H9 (cell line): Measurements from ENCODE around the gene INO80. TPM values are rescaled to one million over a fixed set of nuclear protein-coding genes. Genes with fewer than 3 reads are reported as not detected.

Experiments
- DNase-seq: peaks from one replicate; pipeline ENCODE4 v3.0.0-alpha.2; 2017
- H2AFZ ChIP-seq: one replicate; pipeline ENCODE4 v1.6.1; 2013; ENCODE audit warnings: mild to moderate bottlenecking, low read length, control low read depth, moderate library complexity
- H2AK5ac ChIP-seq: 2 replicates; pipeline ENCODE4 v1.6.1; 2013; ENCODE audit warnings: low read length, control low read depth, mixed read lengths; ENCODE audit not compliant: insufficient read length
- H2BK120ac ChIP-seq: one replicate; pipeline ENCODE4 v1.6.1; 2013; ENCODE audit warnings: low read depth, mild to moderate bottlenecking, low read length, control low read depth, inconsistent platforms; ENCODE audit not compliant: poor library complexity, severe bottlenecking
- H2BK12ac ChIP-seq: 2 replicates; pipeline ENCODE4 v1.6.1; 2013; ENCODE audit warnings: low read length, control low read depth, mixed read lengths, low read depth; ENCODE audit not compliant: insufficient read length
- H2BK15ac ChIP-seq: 2 replicates; pipeline ENCODE4 v1.6.1; 2013; ENCODE audit warnings: low read depth, low read length, control low read depth
- H2BK20ac ChIP-seq: one replicate; pipeline ENCODE4 v1.6.1; 2013; ENCODE audit warnings: low read depth, mild to moderate bottlenecking, low read length, control low read depth, inconsistent platforms; ENCODE audit not compliant: poor library complexity, severe bottlenecking
- H2BK5ac ChIP-seq: 2 replicates; pipeline ENCODE4 v1.6.1; 2013; ENCODE audit warnings: low read length, control low read depth, mixed read lengths; ENCODE audit not compliant: insufficient read length
- H3K14ac ChIP-seq: 2 replicates; pipeline ENCODE4 v1.6.1; 2013; ENCODE audit warnings: low read length, control low read depth; ENCODE audit not compliant: insufficient read depth
- H3K18ac ChIP-seq: 2 replicates; pipeline ENCODE4 v1.6.1; 2013; ENCODE audit warnings: low read depth, mild to moderate bottlenecking, mixed read lengths, low read length, control low read depth; ENCODE audit not compliant: insufficient read length
- H3K23ac ChIP-seq: 2 replicates; pipeline ENCODE4 v1.6.1; 2013; ENCODE audit warnings: low read length, control low read depth, mixed read lengths, low read depth; ENCODE audit not compliant: insufficient read length
- H3K23me2 ChIP-seq: 2 replicates; pipeline ENCODE4 v1.6.1; 2013; ENCODE audit warnings: low read depth, mild to moderate bottlenecking, mixed read lengths, low read length, control low read depth; ENCODE audit not compliant: insufficient read length, poor library complexity, severe bottlenecking
- H3K27ac ChIP-seq: 2 replicates; pipeline ENCODE4 v1.5.1; 2013; ENCODE audit warnings: low read length, control low read depth, mixed read lengths, low read depth; ENCODE audit not compliant: insufficient read length
- H3K27me3 ChIP-seq: 2 replicates; pipeline ENCODE4 v1.6.1; 2013; ENCODE audit warnings: low read length, control low read depth, inconsistent platforms; ENCODE audit not compliant: insufficient read depth
- H3K4ac ChIP-seq: 2 replicates; pipeline ENCODE4 v1.6.1; 2013; ENCODE audit warnings: low read depth, mild to moderate bottlenecking, control low read depth, inconsistent platforms, low read length, moderate library complexity
- H3K4me1 ChIP-seq: 2 replicates; pipeline ENCODE4 v1.6.1; 2013; ENCODE audit warnings: low read length, control low read depth, inconsistent platforms; ENCODE audit not compliant: insufficient read depth
- H3K4me2 ChIP-seq: 2 replicates; pipeline ENCODE4 v1.6.1; 2013; ENCODE audit warnings: low read length, control low read depth, mixed read lengths; ENCODE audit not compliant: insufficient read length, insufficient read depth
- H3K56ac ChIP-seq: 2 replicates; pipeline ENCODE4 v1.6.1; 2013; ENCODE audit warnings: low read depth, mild to moderate bottlenecking, mixed read lengths, low read length, control low read depth; ENCODE audit not compliant: insufficient read length
- H3K79me1 ChIP-seq: 2 replicates; pipeline ENCODE4 v1.6.1; 2013; ENCODE audit warnings: low read depth, mild to moderate bottlenecking, moderate library complexity, low read length, control low read depth, inconsistent platforms; ENCODE audit not compliant: insufficient read depth, poor library complexity, severe bottlenecking
- H3K79me2 ChIP-seq: 2 replicates; pipeline ENCODE4 v1.6.1; 2013; ENCODE audit warnings: low read length, control low read depth, inconsistent platforms; ENCODE audit not compliant: insufficient read depth
- H3K9ac ChIP-seq: 2 replicates; pipeline ENCODE4 v1.6.1; 2013; ENCODE audit warnings: low read length, control low read depth, mixed read lengths; ENCODE audit not compliant: insufficient read length; ENCODE audit errors: extremely low read depth
- H3K9me3 ChIP-seq: one replicate; pipeline ENCODE4 v1.6.1; 2013; ENCODE audit warnings: low read depth, low read length, inconsistent platforms; ENCODE audit not compliant: control insufficient read depth
- H3T11ph ChIP-seq: one replicate; pipeline ENCODE4 v1.6.1; 2013; ENCODE audit warnings: mild to moderate bottlenecking, low read length, control low read depth, inconsistent platforms
- H4K20me1 ChIP-seq: one replicate; pipeline ENCODE4 v1.6.1; 2013; ENCODE audit not compliant: control insufficient read depth, insufficient read length, insufficient read depth
- H4K5ac ChIP-seq: 2 replicates; pipeline ENCODE4 v1.6.1; 2013; ENCODE audit warnings: low read depth, mild to moderate bottlenecking, mixed read lengths, low read length, control low read depth; ENCODE audit not compliant: insufficient read length
- H4K8ac ChIP-seq: replicated peaks from 2 replicates; pipeline ENCODE4 v1.6.1; 2013; ENCODE audit warnings: low read length, control low read depth, mixed read lengths, low read depth; ENCODE audit not compliant: insufficient read length
- H4K91ac ChIP-seq: 2 replicates; pipeline ENCODE4 v1.6.1; 2013; ENCODE audit warnings: low read depth, mild to moderate bottlenecking, moderate library complexity, mixed read lengths, low read length, control low read depth; ENCODE audit not compliant: insufficient read length
- H3K27ac Mint-ChIP-seq, 3 experiments: 2 replicates in 2 of 3; 3 replicates in 1 of 3; pipeline ENCODE4 v1.8.0; 2020 to 2021; ENCODE audit warnings: mixed read lengths in 3 of 3, mild to moderate bottlenecking in 1 of 3, moderate library complexity in 1 of 3
- H3K27me3 Mint-ChIP-seq: 2 replicates; pipeline ENCODE4 v1.8.0; 2021; ENCODE audit warnings: low read depth, mild to moderate bottlenecking, moderate library complexity, mixed read lengths
- H3K36me3 Mint-ChIP-seq, 3 experiments: 2 replicates in 2 of 3; 3 replicates in 1 of 3; pipeline ENCODE4 v1.8.0; 2020 to 2021; ENCODE audit warnings: low read depth in 3 of 3, mixed read lengths in 3 of 3; ENCODE audit not compliant: insufficient read depth in 1 of 3
- H3K4me1 Mint-ChIP-seq, 2 experiments: 2 replicates each; pipeline ENCODE4 v1.8.0; 2020; ENCODE audit warnings: mixed read lengths in 2 of 2
- H3K4me3 Mint-ChIP-seq, 2 experiments: 2 replicates in 1 of 2; 3 replicates in 1 of 2; pipeline ENCODE4 v1.8.0; 2020 to 2021; ENCODE audit warnings: mild to moderate bottlenecking in 2 of 2, mixed read lengths in 2 of 2, moderate library complexity in 1 of 2
- H3K9me3 Mint-ChIP-seq, 2 experiments: 2 replicates in 1 of 2; 3 replicates in 1 of 2; pipeline ENCODE4 v1.8.0; 2020; ENCODE audit warnings: mild to moderate bottlenecking in 2 of 2, mixed read lengths in 2 of 2, moderate library complexity in 1 of 2
- CTCF ChIP-seq: fragments of 200-600 bp; sonication (generic); conservative IDR thresholded peaks from 3 replicates; pipeline ENCODE4 v1.8.0; 2021; ENCODE audit warnings: antibody characterized with exemption, mild to moderate bottlenecking
- WGBS: extraction: QIAGEN DNeasy Blood & Tissue Kit; methylation state at CpG from one replicate; pipeline ENCODE4 v1.1.7; 2013; ENCODE audit warnings: missing lambda C conversion rate, low lambda C conversion rate, mixed read lengths; ENCODE audit not compliant: insufficient read length; ENCODE audit errors: extremely low coverage; 5-methylcytosine and 5-hydroxymethylcytosine counted together
- total RNA-seq: library from RNA; stranded (reverse); gene quantifications from 2 replicates; pipeline ENCODE4 v1.2.1, GENCODE V29; 2021

The INO80 gene
- total RNA-seq, 1 experiment from 2014 or later: 29.2 TPM

DNA sequence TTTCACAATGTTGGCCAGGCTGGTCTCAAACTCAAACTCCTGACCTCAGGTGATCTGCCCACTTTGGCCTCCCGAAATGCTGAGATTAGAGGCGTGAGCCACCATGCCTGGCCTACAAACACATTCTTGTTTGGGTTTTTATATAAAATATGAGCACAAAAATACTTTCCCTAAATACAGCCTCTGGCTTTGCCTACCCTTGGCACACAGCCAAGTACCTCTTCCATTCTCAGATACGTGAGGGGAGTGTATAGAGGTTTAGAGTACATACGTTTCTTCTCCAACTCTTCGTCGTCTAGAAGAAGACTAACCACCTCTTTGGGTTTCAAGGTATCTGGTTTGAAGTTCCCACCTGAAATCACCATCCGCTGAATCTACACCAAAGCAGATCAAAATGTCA lies 129.3 kb downstream of the INO80 start:
- no peak for TF ChIP-seq CTCF
- Histone ChIP-seq H3K79me1 (no peaks in the 10 kb centered on the region), H3K27me3 (no peaks in the 10 kb centered on the region), H2AK5ac (no peak overlapping the region), H3T11ph (no peak overlapping the region), H3K4me1 (no peaks in the 10 kb centered on the region), H3K9me3 (no peaks in the 10 kb centered on the region), H4K5ac (no peak overlapping the region), H3K18ac (no peak overlapping the region), H3K56ac (no peak overlapping the region), H2BK5ac (no peak overlapping the region), H3K4ac (no peak overlapping the region), H3K23me2 (no peaks in the 10 kb centered on the region), H2BK15ac (no peak overlapping the region), H3K9ac (no peak overlapping the region), H4K20me1 (no peaks in the 10 kb centered on the region), H4K91ac (no peak overlapping the region), H2BK12ac (no peak overlapping the region), H4K8ac (no peak overlapping the region), H2BK20ac (no peak overlapping the region), H2AFZ (no peak overlapping the region), H3K23ac (no peak overlapping the region), H3K14ac (no peak overlapping the region), H3K79me2 (no peaks in the 10 kb centered on the region), H3K4me2 (no peak overlapping the region), H2BK120ac (no peak overlapping the region), H3K27ac (no peak overlapping the region)
- no peak for DNase-seq
- H3K4me1 Mint-ChIP-seq: no peaks in the 10 kb centered on the region
- H3K9me3 Mint-ChIP-seq: no peaks in the 10 kb centered on the region
- peak overlapping the region in 1 of 3 experiments; percentile 36; a peak in 2 of 7 replicates for H3K27ac Mint-ChIP-seq
- H3K36me3 Mint-ChIP-seq: peaks cover 37 to 91% (median 69%) of the 10 kb centered on the region in 3 experiments
- WGBS: no CpG with 5 or more reads among the region's 7 CpGs
- no peaks in the 10 kb centered on the region for H3K27me3 Mint-ChIP-seq
- no peak overlapping the region for H3K4me3 Mint-ChIP-seq
